Kasumi-1 (cell line): ENCODE measurements around the gene CTTN.
"Not testable (repeated sequence)": the region's sequence is repeated elsewhere in the genome, so short reads cannot be mapped to it uniquely, and the experiment has no call there.

Source experiments
- DNase-seq, 2 experiments: peaks; one replicate each; lab custom pipeline; 2025; lab: John Stamatoyannopoulos, UW

CTTN gene

GRCh38 chr11:70381350-70381749 lies 17.0 kb upstream of the CTTN start:
- DNase-seq = no peak

DNA sequence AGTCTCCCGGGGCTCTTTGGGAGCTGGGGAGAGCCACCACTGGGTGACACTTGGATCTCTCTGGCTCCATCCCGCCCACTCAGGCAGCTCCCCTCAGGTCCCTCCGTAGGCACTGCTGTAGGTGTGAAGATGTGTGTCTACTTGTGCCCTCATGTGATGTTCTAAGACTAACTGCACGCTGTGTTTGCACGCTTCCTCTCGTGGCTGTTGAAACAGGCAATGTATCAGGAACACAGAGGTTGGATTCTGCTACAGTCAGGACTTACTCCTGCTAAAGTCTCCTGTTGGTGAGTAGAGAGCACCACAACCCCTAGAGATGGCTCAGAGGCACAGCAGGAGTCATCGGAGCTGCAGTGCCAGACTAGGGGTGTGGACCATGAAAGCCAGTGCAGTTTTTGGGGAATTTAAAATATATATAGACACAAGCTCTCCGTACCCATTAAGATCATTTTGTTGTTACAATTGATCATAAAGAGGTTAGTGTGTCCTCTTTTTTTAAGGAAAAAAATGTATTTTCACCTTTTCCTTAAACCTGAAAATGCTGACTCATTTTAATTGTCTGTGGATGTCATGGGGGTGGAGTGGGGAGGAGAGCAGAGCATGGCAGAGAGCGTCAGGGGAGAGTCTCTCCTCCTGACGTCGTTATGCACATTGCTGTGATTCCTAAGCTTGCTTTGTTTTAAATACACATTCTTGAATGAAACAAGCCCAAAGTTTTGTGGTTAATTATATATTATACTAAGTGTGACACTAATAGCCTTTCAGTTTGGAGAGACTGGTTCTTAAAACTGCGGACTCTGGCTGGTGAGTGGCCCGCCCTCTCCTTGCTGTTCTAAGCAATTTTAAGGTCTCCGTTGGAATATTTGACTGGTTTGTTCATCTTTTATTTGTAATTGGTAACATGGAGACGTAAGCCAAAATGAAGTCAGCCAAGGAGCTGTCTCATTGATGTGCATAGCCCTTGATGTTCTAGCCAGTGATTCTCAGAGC lies 16.2 kb upstream of the CTTN start:
- DNase-seq = no peak

DNA sequence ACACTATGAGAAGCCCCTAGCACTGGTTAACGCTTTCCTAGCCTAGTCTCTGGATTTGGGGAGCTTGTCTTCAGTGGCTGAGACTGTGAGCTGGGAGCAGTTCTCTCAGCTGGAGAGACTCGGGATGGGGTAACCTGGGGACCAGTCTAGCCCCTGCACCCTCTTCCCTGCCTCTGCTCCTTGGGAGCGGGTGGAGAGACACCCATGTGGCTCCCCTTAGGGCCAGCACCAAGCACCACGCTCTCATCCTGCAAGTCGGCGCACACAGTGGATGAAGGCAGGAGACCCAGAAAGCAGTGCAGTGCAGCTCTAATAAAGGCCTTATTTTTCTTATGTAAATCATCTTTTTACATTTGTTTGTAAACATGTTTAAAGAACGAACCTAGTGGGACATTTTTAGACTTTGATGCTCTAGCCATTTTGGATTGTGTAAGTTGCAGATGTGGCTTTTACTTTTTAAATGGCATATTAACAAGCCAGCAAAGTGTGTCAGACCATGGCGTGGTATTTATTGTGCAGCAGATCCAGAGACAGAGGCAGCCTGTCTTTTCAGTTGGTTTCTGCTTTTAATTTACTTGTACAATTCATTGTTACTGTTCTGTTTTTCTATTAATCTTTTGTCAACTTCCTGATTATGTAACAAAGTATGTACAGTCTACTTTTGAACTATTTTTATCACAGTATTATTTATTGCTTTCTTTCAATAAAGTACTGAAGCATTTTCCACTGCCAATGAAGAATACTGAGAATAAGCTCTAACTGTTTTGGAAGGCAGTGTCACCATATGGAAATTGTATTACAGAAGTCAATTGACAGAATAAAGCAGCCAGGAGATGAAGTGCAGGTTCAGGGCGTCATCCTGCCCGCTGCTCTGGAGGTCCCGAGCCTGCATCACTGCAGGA lies 14.4 kb upstream of the CTTN start:
- no peak for DNase-seq

DNA sequence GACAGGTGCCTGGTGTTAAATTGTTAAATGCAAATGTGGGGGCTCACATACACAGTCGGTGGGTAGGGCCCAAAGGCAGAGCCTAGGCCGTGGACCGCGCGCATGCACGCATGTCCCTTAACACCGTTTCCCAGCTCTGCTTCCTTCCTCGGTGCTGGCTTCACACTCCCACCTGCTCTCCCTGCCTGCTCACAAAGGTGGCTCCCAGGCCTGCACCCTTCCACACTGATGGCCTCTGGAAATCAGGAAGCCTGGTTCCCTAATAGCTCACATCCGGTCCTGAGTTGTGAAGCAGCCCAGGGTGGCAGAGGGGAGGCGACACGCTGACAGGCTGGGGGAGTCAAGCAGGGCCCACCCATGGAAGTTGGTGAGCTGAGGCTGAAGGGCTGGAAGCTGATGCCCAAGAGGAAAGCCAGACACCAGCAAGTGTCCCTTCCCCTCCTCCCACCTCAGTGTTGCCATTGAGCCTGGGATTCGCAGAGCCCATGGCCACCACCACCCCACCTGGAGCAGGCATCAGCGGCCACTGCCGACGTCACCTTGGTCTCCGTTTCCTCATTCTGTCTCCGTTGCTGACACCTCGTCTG lies 13.7 kb upstream of the CTTN start:
- no peak for DNase-seq

- DNase-seq = no peak
Observed at GRCh38 chr11:70387564-70387963, 10.8 kb upstream of the CTTN start.

GRCh38 chr11:70389201-70389600 lies 9.1 kb upstream of the CTTN start:
- DNase-seq = no peak

- not testable (repeated sequence) for DNase-seq
Observed at GRCh38 chr11:70390882-70391281, 7.4 kb upstream of the CTTN start.

GRCh38 chr11:70394211-70394950 lies 3.9 kb upstream of the CTTN start:
- DNase-seq = no peak

DNA sequence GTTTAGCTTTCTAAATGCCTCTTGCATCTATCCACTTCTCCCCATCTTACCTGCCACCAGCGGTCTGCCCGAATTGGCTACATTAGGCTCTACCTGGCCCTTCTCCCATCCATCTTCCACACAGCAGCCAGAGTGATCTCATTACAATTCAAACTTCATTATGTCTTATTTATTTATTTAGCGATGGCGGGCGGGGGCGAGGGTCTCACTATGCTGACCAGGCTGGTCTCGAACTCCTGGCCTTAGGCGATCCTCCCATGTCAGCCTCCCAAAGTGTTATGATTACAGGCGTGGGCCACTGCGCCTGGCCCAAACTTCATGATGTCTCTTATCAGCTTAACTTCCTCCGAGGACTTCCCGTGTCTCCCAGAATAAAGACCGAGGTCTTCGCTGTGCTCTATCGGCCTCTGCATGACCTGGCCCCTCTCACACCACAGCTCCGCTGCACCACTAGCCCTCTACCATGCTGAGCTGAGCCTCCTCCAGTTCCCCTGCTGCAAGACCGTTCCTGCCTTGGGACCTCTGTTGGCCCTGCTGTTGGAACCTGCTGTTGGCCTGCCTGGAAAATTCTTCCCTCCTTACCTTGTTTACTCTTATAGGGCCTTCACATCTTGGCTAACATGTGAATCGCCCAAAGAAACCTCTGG lies 870 bp upstream of the CTTN start:
- peak; percentile 26 to 42 for DNase-seq

GRCh38 chr11:70398834-70399680 lies 728 bp downstream of the CTTN start:
- peak; percentile 13 to 32 for DNase-seq

DNA sequence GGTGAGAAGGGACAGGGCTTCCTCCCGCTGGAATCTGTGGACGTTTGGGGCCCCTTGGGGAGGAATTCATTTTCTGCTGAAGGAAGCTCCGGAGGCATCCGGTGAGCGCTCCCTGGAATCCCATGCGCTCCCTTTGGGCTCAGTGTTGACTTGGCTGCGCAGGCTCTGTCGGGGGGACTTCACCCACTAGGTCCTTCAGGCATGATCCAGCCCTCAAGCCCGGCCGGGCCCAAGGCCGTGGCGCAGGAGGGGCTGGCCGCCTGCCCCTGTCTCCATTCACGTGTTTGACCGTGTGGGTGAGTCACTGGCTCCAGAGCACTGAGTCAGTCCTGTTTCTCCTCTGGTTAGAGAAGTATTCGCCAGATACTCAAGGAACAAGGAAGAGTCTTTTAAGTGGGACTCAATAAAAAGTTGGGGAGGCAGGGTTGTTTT lies 1.4 kb downstream of the CTTN start:
- peak; percentile 36 to 37 for DNase-seq

- DNase-seq = no peak
Observed at GRCh38 chr11:70400643-70401042, 2.3 kb downstream of the CTTN start.

- no peak for DNase-seq
Observed at GRCh38 chr11:70402016-70402415, 3.7 kb downstream of the CTTN start.

DNA sequence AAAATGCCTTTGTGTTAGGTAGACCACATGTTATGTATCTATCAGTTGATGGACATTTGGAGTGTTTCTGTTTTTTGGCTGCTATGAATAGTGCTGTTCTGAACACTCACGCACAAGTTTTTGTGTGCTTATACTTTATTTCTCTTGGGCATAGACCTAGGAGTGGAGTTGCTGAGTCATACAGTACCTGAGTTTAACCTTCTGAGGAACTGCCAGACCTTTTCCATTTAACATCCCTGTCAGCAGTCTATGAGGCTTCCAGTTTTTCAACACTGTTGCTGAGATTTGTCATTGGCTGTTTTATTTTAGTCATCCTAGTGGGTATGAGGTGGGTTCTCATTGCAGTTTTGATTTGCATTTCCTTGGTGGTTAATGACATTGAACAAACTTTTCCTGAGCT lies 4.4 kb downstream of the CTTN start:
- DNase-seq = no peak

GRCh38 chr11:70404244-70404643 lies 5.9 kb downstream of the CTTN start:
- no peak for DNase-seq

GRCh38 chr11:70405679-70406395 lies 7.5 kb downstream of the CTTN start:
- DNase-seq = no peak

DNA sequence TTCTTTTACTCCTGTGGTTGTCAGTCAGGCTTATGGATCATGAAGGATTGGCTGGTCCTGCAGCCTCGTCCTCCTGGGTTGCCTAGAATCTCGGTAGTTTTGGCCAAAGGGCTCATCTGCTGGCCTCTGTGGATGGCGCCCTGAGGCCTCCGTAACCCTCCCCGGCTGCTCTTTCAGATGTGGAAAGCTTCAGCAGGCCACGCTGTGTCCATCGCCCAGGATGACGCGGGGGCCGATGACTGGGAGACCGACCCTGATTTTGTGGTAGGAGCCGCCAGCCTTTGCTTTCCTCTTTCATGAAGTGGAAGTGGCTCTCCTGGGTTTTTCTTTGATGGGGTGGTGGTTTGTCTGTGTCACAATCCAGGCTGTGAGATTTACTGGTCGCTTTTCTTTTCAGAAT lies 8.8 kb downstream of the CTTN start:
- no peak for DNase-seq

DNA sequence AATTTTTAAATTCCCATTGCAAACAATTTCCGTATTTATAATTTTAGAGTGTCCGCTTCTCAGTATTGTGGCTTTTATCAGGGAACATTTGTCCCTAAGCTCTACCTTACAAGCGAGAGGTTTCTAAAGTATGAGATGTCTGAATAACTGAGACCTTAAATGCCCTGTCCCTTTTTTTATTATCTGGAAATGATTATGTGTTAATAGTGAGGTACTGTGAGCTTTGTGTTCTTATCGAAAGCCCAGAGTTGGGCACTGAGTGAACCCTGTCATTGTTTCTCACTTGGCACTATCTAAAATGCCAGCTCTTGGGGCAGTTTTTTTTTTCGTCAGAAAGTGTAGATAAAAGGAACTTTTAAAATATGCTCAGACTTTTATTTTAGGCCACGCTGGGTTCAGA lies 9.5 kb downstream of the CTTN start:
- DNase-seq = no peak

DNA sequence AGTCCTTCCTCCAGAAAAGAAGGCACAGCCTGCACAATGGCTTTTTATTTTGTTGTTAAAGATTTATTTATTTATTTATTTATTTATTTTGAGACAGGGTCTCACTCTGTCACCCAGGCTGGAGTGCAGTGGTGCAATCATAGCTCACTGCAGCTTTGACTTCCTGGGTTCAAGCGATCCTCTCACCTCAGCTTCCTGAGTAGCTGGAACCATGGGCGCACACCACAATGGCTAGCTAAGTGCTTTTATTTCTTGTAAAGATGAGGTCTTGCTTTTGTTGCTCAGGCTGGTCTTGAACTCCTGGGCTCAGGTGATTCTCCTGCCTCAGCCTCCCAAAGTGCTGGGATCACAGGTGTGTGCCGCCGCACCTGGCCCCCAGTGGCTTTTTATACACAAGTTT lies 10.0 kb downstream of the CTTN start:
- not testable (repeated sequence) for DNase-seq
